GM18508 (cell line): ENCODE data around the gene PRDM16.

Source experiments
- ATAC-seq: cut with Tn5 transposase; IDR thresholded peaks from one replicate; pipeline ENCODE4 v1.9.1; 2021; ENCODE audit warnings: moderate number of reproducible peaks; ENCODE audit not compliant: insufficient read depth, unreplicated experiment

Gene PRDM16

GRCh38 chr1:3386205-3387002 is 317.4 kb downstream of the PRDM16 start:
- ATAC-seq: no peak

- no peak for ATAC-seq
Measured at GRCh38 chr1:3387401-3387800, 318.4 kb downstream of the PRDM16 start.

- no peak for ATAC-seq
Measured at GRCh38 chr1:3389093-3389833, 320.3 kb downstream of the PRDM16 start.

- ATAC-seq: no peak
Measured at GRCh38 chr1:3390291-3390690, 321.3 kb downstream of the PRDM16 start.

GRCh38 chr1:3391711-3392110 is 322.7 kb downstream of the PRDM16 start:
- no peak for ATAC-seq

- ATAC-seq: no peak
Measured at GRCh38 chr1:3393024-3393986, 324.3 kb downstream of the PRDM16 start.

GRCh38 chr1:3393987-3394920 is 325.3 kb downstream of the PRDM16 start:
- no peak for ATAC-seq

- ATAC-seq: no peak
Measured at GRCh38 chr1:3396411-3396810, 327.4 kb downstream of the PRDM16 start.

GRCh38 chr1:3397311-3397710 is 328.3 kb downstream of the PRDM16 start:
- no peak for ATAC-seq

GRCh38 chr1:3398396-3399140 is 329.6 kb downstream of the PRDM16 start:
- ATAC-seq: no peak

- no peak for ATAC-seq
Measured at GRCh38 chr1:3399732-3400131, 330.7 kb downstream of the PRDM16 start.

- no peak for ATAC-seq
Measured at GRCh38 chr1:3401585-3402257, 332.7 kb downstream of the PRDM16 start.

GRCh38 chr1:3402258-3403010 is 333.4 kb downstream of the PRDM16 start:
- ATAC-seq: no peak

GRCh38 chr1:3403011-3403345 is 334.0 kb downstream of the PRDM16 start:
- no peak for ATAC-seq

- ATAC-seq: no peak
Measured at GRCh38 chr1:3403388-3404231, 334.6 kb downstream of the PRDM16 start.

- ATAC-seq: no peak
Measured at GRCh38 chr1:3404301-3404700, 335.3 kb downstream of the PRDM16 start.

- no peak for ATAC-seq
Measured at GRCh38 chr1:3404801-3405200, 335.8 kb downstream of the PRDM16 start.
